GM19328 (cell line): ENCODE data around the gene SDC1.
"Not testable (repeated sequence)": the region's sequence is repeated elsewhere in the genome, so short reads cannot be mapped to it uniquely, and the experiment has no call there.

Source experiments
- ATAC-seq: cut with Tn5 transposase; IDR thresholded peaks from one replicate; pipeline ENCODE4 v1.9.1; 2021; ENCODE audit warnings: mild to moderate bottlenecking, moderate library complexity; ENCODE audit not compliant: unreplicated experiment

The SDC1 gene

DNA sequence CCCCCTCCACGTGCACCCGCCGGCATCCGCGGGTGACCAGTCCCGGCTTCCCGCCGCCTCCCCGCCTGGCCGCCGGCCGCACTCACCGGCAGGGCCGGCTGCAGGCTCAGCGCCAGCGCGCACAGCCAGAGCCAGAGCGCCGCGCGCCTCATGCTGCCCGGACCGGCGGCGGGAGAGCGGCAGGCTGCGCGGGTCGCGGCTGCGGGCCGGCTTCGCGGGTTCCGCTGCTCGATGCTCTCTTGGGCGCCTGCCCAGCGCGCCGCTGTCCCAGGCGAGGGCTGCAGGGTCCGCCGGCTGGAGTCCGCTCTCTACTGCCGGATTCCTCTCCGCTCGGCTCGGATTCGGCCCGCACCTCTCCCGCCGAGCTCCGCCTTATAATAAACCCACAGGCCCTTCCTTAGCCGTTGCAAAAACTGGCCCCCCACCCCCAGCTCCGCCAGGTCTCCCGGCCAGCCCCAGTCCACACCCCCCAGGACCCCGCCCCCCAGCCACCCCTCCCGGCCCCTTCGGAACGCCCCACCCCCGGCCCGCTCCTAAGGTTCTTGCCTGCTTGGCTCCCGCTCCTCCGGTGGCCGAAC is at the start of gene SDC1:
Gene SDC1, minus strand, starts transcription at position 415 of the 578 bp plus-strand sequence. Its CDS starts 263 bp downstream, at position 152.
- peak; percentile 9 for ATAC-seq

GRCh38 chr2:20273042-20273441 is 48.1 kb upstream of the SDC1 start:
- ATAC-seq = no peak

- not testable (repeated sequence) for ATAC-seq
These were observed 43.4 kb upstream of the SDC1 start for GRCh38 chr2:20268317-20268716.

DNA sequence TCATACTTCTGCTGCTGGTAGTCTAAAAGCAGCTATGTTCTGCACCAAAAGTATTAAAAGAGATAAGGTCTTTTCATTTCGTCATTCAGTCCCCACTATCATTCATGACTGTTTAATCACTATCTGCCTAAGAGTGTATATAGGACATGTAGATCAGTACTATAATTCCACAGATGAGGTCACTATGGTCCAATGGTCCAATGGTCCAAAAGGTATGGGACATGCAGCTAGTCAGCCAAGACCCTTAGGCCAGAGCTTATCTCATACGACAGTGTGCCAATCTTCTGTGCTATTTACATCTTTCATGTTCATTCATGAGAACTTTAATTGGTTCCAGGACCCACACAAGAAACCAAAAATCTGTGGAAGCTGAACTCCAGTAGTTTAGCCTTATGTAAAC is 42.6 kb upstream of the SDC1 start:
- no peak for ATAC-seq

DNA sequence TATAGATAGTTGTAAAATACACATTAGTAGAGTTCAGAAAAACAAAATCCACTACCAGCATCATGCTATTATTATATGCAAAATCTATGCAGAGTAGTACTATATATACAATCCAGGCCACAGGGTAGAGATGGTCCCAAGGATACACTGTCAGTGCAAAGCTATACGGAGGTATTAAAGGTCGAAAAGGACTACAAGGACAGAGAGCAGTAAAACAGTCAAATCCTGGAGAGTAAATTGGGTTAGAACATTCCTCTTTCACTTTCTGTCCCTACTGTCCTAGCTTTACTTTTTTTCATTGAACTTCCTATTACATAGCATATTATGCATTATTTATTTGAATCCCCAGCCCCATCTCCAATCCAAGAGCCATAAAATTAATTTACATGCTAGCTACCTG is 39.7 kb upstream of the SDC1 start:
- ATAC-seq = no peak

DNA sequence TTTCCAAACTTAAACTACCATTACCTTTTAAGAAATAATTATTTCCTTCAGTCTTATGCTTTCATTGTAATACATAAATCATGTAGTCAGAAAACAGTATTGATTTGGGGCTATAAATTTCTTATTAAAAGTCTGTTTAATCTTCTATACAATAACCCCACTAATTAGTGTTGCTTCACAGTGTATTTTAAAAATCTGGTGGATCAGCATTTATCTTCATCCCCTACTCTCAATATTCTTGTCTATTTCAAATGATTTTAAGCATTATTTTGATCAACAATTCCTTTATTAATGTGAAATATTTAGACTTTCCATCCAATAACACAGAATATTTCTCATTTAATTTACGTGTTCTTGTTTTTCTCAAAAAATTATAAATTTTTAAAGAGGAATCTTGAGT is 32.5 kb upstream of the SDC1 start:
- no peak for ATAC-seq

GRCh38 chr2:20254731-20255130 is 29.8 kb upstream of the SDC1 start:
- no peak for ATAC-seq

- no peak for ATAC-seq
These were observed 25.5 kb upstream of the SDC1 start for GRCh38 chr2:20250436-20250835.

DNA sequence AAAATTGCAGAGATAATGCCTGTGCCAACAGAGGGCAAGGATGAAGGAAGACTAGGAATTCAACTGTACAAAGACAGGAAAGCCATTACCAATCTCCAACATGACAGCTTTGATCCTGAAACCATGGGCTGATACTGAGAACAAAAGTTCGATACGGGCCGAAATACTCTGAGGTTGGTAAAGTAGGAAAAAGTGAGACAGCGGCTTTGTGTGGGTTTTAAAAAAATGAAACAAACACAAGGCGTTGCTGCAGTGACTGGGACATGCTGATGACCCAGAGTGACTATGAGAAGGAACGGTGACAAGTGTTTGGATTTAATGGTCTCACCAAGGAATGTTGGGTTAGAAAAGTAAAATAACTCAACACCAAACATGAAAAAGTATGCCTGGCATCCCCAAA is 24.2 kb upstream of the SDC1 start:
- ATAC-seq = no peak

GRCh38 chr2:20247084-20247483 is 22.2 kb upstream of the SDC1 start:
- no peak for ATAC-seq

DNA sequence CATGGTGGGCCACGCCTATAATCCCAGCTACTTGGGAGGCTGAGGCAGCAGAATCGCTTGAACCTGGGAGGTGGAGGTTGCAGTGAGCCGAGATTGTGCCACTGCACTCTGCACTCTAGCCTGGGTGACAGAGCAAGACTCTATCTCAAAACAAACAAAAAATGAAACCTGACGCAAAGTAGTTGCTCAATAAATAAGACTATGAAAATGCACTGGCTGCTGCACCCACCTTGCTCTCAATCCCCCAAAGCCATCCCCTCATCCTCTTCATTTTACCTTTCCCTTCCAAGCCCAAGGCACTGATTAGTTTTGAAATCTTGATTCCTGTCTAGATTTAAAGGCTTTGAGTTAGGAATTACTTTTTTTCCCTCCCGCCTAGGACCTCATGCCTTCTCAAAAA is 18.7 kb upstream of the SDC1 start:
- not testable (repeated sequence) for ATAC-seq

DNA sequence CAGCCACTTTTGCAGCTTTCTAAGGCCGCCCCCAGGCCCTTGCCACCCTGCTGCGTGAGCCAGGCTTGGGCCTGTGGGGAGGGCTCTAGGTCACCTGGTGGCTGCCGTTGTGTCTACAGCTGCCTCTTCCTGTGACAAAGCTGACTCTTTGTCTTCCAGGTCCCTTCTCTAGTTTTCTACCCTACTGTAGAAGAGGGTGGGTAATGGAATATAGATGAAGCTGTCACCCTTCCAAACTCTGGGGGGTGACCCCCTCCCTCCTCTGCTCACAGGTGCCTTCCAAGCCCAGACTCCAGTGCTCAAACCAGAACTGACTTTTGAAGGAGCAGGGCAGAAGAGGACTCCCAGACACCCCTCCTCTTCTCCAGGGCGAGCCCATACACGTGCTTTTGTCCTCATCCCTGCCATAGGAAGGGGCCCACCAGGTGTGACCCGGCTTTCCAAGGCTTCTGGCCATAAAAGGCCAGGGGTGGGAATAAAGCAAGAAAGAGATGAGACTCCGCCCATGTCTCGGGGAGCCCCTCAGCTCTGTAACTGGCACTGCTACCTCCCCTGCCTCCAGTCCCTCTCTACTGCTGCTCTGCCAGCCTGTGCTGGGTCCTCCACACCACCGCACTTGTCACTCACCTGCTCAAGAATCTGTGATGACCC is 17.9 kb upstream of the SDC1 start:
- ATAC-seq = no peak

DNA sequence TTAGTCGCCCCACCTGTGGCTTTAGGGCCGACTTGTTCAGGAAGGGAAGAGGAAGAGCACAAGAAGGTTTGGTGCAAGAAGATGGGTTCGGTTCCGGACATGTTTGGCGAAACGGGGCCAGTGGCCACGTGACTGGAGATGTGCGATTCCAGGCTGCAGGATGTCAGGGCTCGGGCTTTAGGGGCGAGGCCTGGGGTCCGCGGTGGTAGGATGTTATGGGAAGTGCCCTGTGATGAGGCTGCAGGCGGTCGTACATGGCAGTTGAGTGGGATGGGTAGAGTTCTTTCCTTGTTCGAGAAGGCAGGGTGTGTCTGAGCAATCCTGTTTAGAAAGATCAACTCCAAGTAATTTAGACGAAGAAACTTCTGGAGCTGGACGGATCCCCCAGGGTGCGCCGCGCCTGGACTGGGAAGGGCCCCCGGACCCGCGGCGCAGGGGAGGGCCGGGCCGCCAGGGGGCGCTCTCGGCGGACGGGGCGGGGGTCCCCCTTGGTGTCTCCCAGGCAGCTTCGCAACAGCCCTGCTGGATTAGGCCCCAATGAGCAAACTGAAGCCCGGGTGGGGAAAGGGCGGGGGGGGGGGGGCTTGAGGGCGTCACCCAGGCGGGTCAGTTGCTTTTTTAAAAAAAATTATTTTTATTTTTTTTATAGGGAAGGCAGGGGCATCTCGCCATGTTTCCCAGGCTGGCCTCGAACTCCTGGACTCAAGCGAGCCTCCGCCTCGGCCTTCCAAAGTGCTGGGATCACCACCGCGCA is 17.2 kb upstream of the SDC1 start:
- no peak for ATAC-seq

DNA sequence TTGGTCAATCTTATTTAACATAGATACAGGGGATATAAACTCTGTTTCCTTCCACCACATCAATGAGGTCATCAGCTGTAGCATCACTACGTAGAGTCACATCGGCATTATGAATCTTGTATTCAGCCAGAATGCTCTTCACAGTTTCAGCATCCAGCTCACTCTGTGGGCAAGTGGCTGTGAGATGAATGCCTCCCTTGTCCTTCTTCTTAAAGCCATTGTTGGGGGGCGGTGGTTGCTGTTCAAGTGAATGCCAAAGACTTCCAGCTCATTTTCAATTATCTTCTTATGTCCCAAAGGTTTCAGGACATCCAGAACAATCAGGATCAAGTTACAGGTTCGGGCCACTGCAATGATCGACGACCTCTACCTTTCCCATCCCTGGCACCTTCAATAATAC is 15.4 kb upstream of the SDC1 start:
- ATAC-seq = not testable (repeated sequence)

DNA sequence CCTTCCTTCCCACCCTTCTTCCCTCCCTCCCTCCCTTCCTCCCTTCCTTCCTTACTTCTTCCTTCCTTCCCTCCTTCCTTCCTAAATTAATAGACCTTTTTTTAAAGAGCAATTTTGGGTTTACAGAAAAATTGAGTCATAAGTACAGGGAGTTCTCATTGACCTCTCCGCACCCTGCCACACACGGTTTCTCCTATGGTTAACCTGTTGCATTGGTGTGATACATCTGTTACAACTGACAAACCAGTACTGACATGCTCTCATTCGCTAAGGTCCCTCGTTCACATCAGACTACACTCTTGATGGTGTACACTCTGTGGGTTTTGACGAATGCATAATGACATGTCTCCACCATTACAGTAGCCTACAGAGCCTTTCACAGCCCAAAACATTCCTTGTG is 11.6 kb upstream of the SDC1 start:
- no peak for ATAC-seq

DNA sequence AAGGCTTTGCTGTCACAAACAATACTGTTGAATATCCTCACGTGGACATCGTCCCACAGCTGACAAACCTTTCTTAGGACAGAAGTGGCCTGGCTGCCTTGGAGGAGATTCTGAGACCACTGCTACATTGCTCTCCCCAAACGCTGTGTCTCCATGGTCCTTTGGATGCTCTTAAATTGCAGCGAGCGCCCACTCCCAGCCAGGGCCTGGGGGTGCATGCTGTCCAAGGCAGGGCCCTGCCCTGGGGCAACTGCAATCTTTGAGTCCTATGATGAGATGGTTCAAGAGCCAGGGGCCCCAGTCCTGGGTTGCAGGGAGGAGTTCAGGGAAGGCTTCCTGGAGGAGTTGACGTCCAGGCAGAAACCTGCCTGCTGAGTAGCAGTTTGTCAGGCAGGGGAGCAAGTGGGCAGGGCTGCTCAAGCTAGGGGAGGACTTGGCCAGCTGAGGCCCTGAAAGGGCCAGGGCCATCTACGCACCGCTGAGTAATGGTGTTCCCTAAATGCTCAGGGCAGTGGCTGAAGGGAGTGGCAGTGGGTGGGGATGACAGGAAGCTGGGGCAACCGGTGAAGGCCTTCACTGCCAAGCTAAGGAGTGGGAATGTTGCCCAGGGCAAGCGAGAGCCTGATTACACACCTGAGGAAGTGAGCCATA is 10.8 kb upstream of the SDC1 start:
- ATAC-seq = no peak

GRCh38 chr2:20234597-20234996 is 9.7 kb upstream of the SDC1 start:
- ATAC-seq = not testable (repeated sequence)

GRCh38 chr2:20232837-20233207 is 7.9 kb upstream of the SDC1 start:
- ATAC-seq = no peak

GRCh38 chr2:20231598-20232026 is 6.7 kb upstream of the SDC1 start:
- no peak for ATAC-seq

- ATAC-seq = no peak
These were observed 6.2 kb upstream of the SDC1 start for GRCh38 chr2:20231159-20231558.

DNA sequence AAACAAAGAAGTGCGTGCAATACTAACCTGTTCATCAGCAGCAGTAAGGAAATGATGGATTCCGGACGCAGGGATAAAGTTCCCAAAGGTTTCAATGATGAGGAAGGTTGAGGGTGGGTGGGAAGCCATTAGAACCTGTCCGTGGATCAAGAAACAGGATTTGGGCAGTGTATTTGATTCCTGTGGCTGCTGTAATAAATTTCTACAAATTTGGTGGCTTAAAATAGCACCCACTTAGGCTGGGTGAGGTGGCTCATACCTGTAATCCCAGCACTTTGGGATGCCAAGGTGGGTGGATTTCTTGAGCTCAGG is 5.1 kb upstream of the SDC1 start:
- ATAC-seq = no peak
